ENCODE results near the gene C19orf67.
A peak's percentile ranks its signal among the peaks of the same experiment; 100 is the strongest.
"Not testable (repeated sequence)": the region's sequence is repeated elsewhere in the genome, so short reads cannot be mapped to it uniquely, and the experiment has no call there.

Gene C19orf67

DNA sequence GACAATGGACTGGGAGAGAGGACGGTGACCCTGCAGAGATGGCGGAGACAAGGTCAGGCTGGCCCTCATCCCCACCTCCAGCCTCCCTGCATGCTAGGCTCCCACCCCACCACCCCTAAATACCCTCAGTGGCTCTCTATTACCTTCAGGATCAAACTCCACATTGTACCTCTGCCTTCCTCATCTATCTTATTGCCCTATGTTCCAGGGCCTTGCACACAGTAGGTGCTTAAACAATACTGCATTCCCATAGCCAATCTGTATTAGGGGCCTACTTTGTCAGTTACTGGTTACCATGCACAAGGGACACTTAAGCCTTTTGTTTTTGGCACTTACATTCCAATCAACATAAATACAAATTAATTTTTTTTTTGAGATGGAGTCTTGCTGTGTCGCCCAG, 30.2 kb downstream of the C19orf67 start:
- no peak for DNase-seq

DNA sequence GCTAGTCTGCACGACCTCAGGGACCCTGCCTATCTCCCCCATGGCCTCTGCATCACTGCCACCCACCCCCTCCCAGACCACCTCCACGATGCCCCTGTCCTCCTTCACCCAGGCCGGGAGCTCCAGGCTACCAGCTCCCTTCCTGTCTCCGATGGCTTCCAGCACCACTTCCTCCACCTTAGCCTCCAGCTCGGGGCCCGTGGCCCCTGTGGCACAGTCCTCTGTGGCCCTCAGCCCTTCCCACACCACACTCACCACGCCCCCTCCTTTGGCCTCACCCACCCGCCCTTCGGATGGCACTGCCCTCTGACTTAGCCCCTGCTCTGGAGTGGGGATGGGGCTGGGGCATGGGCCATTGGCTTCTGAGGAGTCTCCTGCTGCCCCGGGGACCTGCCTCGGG, 30.9 kb downstream of the C19orf67 start:
- DNase-seq, result no peak

- DNase-seq, result no peak
Observed at GRCh38 chr19:14054099-14054498, 31.5 kb downstream of the C19orf67 start.

- no peak for DNase-seq
Observed at GRCh38 chr19:14053500-14053899, 32.1 kb downstream of the C19orf67 start.

DNA sequence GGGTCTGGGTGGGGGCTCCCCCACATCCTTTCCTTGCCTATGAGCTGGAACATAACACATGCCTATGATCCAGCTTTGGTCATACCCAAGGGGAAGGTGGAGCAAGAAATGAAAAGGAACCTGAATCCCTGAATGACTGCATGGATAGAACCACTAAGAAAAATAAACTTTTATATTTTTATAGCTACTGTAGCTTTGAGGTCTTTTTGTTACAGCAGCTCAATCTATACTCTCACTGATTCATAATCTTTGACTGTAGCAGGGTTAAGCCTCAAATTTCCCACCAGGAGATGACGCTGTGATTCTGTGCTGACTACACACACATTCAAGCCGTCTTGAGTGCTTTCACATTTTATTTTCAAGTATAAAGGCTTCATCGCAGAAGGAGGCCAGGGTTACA, 32.6 kb downstream of the C19orf67 start:
- DNase-seq, result no peak

DNA sequence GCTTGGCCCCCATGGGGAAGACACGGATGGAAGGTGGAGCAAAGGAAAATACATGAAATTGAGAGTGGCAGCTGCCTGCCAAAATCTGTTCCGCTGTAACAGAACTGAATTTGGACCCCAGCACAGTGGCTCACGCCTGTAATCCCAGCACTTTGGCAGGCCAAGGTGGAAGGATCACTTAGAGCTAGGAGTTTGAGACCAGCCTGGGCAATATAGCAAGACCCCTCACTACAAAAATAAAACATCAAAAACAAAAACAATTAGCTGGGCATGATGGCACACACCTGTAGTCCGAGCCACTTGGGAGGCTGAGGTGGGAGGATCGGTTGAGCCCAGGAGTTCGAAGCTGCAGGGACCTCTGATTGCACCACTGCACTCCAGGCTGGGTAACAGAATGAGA, 33.1 kb downstream of the C19orf67 start:
- no peak for DNase-seq

- no peak for DNase-seq
Observed at GRCh38 chr19:14051980-14052379, 33.6 kb downstream of the C19orf67 start.

DNA sequence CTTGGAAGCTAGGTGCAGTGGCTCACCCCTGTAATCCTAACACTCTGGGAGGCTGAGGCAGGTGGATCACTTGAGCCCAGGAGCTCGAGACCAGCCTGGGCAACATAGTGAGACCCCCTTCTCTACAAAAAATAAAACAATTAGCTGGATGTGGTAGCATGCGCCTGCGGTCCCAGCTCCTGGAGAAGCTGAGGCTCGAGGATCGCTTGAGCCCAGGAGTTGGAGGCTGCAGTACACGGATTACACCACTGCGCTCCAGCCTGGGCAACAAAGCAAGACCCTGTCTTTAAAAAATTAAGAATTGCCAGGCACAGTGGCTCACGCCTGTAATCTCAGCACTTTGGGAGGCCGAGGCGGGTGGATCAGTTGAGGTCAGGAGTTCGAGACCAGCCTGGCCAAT, 34.6 kb downstream of the C19orf67 start:
- not testable (repeated sequence) for DNase-seq

DNA sequence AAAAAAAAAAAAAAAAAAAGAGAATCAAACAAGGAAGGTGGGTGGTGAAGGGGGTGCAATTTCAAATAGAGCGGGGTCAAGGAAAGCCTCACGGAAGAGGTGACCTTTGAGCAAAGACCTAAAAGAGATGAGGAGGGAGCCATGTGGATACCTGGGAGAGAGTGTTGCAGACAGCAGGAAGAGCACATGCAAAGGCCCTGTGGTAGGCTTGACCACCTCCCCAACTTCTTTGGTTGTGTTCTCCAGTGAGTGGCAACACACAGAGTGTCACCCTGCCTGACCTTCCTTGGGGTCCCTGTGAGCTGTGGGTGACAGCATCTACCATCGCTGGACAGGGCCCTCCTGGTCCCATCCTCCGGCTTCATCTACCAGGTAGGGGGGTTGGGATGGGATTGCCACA, 35.1 kb downstream of the C19orf67 start:
- DNase-seq, result no peak

DNA sequence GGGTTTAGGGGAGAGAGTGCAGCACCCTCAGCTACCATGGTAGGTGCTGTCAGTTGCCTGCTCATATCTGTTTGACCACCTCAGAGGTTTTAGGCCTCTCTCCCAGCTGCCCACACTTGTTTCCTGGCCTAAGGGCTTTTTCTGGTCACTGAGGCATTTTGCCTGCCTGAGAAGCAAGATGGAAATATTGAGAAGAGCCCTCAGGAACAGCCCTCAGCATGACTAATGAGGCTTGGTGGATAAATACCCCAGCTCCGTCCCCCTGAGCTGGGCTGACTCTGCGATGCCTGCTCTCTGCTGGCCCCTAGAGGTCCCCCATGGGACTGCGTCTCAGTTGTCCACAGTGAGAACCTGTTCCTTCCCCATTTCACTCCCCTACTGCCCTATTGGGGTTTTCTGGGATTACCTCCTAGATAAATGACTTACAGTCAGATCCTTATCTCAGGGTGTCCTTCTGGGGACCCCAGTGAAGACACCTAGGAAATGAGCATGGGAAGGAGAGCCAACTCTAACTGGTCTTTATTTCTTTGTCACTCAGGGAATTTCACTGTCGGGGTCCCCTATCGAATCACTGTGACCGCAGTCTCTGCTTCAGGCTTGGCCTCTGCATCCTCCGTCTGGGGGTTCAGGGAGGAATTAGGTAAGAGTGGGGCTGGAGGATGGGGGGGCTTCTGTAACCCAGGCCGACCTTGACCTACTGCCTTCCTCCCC, 37.0 kb downstream of the C19orf67 start:
- no peak for DNase-seq

GRCh38 chr19:14047866-14048265, 37.7 kb downstream of the C19orf67 start:
- not testable (repeated sequence) for DNase-seq

DNA sequence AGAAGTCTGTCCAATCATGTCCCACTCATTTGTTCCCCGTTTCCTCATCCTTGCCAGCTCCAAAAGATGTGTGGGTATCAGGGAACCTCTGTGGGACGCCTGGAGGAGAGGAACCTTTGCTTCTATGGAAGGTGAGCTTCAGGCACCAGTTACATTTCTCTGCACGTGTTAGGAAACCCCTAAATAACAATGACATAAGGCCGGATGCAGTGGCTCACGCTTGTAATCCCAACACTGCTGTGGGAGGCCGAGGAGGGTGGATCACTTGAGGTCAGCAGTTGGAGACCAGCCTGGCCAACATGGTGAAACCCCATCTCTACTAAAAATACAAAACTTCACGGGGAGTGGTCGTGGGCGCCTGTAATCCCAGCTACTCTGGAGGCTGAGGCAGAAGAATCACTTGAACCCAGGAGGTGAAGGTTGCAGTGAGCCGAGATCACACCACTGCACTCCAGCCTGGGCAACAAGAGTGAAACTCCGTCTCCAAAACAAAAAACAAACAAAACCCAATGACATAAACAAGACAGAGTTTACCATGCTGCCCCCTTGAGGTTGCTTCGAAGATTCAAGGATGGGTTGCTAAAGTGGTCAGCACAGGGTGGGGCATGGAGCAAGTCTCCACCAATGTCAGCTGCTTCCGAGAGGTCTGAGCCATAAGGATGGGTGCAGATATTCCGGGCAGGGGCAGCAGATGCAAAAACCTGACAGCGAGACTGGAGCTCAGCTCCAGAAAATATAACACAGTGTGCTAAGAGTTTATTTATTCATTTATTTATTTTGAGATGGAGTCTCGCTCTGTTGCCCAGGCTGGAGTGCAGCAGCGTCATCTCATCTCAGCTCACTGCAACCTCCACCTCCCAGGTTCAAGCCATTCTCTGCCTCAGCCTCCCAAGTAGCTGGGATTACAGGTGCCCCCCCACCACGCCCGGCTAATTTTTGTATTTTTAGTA, 42.6 kb downstream of the C19orf67 start:
- peak; percentile 14 for DNase-seq

DNA sequence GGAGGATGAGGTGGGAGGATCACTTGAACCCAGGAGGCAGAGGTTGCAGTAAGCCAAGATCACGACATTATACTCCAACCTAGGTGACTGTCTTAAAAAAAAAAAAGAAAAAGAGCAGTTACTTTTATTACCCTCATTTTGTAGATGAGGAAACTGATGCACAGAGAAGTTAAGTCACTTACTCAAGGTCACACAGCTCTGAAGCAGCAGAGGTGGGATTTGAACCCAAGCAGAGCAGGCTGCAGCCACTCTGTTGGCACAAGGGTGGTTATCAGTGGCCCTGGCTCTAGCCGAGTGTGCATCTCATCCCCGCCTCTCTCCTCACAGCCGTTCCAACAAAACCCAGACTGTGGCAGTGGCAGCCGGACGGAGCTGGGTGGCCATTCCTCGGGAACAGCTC, 46.4 kb downstream of the C19orf67 start:
- no peak for DNase-seq

DNA sequence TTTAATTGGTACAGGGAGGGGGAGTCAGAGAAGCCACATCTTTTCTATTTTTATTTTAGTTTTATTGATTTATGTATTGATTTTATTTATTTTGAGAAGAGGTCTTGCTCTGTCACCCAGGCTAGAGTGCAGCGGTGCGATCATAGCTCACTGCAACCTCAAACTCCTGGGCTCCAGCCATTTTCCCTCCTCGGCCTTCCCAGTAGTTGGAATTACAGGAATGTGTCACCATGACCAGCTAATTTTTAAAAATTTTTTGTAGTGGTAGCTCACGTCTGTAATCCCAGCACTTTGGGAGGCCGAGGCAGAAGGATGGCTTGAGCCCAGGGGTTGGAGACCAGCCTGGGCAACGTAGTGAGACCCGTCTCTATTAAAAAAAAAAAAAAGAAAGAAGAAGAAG, 49.9 kb downstream of the C19orf67 start:
- DNase-seq, result no peak

- DNase-seq, result not testable (repeated sequence)
Observed at GRCh38 chr19:14035159-14035558, 50.4 kb downstream of the C19orf67 start.

DNA sequence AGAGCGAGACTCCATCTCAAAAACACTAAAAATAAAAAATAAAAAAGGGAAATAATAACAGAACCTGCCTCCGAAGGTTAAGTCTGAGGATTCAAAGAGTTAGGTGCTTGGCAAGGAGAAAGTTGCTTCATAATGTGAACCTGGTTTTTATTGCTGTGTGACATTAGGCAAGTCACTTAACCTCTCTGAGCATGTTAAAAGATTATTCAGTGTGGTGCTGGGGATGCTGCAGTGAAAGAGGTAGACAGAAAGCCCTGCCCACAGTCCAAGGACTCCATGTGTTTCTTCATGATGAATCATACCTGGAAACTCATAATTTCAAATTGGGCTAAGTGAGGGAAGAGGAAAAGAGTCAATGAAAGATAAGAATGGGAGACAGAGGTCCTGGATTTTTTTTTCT, 51.6 kb downstream of the C19orf67 start:
- no peak for DNase-seq

DNA sequence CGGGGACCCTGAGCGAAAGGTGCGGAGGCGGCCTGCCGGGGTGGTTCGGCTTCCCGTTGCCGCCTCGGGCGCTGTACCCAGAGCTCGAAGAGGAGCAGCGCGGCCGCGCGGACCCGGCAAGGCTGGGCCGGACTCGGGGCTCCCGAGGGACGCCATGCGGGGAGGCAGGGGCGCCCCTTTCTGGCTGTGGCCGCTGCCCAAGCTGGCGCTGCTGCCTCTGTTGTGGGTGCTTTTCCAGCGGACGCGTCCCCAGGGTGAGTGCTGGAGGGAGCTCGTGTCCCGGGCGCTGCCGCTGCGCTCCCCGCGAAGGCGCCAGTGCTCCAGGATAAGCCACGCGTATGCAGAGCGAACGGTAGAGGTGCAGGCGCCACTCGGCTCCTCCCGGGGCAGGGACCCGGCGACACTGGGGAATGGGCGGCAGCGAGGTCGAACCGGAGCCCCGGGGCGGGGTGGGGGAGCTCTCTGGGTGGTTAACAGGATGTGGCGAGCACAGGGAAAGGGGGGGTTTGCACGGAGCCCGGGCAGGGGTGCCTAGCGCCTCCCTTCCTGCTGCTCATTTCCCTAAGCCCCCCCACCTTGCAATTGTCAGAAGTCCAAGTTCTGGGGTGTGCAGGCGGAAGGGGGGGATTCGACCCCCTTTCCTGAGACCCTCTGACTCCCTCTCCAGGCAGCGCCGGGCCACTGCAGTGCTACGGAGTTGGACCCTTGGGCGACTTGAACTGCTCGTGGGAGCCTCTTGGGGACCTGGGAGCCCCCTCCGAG, 53.7 kb downstream of the C19orf67 start, which contains the start of gene IL27RA:
IL27RA (plus strand) TSS at position 44 of the 762 bp plus-strand sequence; CDS start at position 155, 111 bp downstream.
- peak; percentile 21 for DNase-seq

All from NCI-H345 (cell line).